HG03045 (cell line): Measurements from ENCODE around the gene IKZF3.
"Not testable (repeated sequence)": the region's sequence is repeated elsewhere in the genome, so short reads cannot be mapped to it uniquely, and the experiment has no call there.

Source experiments
- ATAC-seq: cut with Tn5 transposase; IDR thresholded peaks from one replicate; pipeline ENCODE4 v1.9.1; 2021; ENCODE audit warnings: mild to moderate bottlenecking, moderate library complexity; ENCODE audit not compliant: unreplicated experiment

IKZF3 gene

GRCh38 chr17:39861235-39861634 lies 2.9 kb downstream of the IKZF3 start:
- ATAC-seq = no peak

- ATAC-seq = not testable (repeated sequence)
These were observed 8.0 kb downstream of the IKZF3 start for GRCh38 chr17:39855911-39856649.

GRCh38 chr17:39854909-39855308 lies 9.2 kb downstream of the IKZF3 start:
- no peak for ATAC-seq

- ATAC-seq = no peak
These were observed 11.9 kb downstream of the IKZF3 start for GRCh38 chr17:39852239-39852638.

- not testable (repeated sequence) for ATAC-seq
These were observed 13.9 kb downstream of the IKZF3 start for GRCh38 chr17:39850186-39850585.

- ATAC-seq = no peak
These were observed 15.5 kb downstream of the IKZF3 start for GRCh38 chr17:39848600-39848999.

- ATAC-seq = no peak
These were observed 17.9 kb downstream of the IKZF3 start for GRCh38 chr17:39846205-39846604.

- ATAC-seq = no peak
These were observed 18.9 kb downstream of the IKZF3 start for GRCh38 chr17:39845052-39845846.

GRCh38 chr17:39841134-39841683 lies 22.9 kb downstream of the IKZF3 start:
- no peak for ATAC-seq

GRCh38 chr17:39838784-39839183 lies 25.3 kb downstream of the IKZF3 start:
- no peak for ATAC-seq

GRCh38 chr17:39838057-39838456 lies 26.1 kb downstream of the IKZF3 start:
- no peak for ATAC-seq

GRCh38 chr17:39836117-39836516 lies 28.0 kb downstream of the IKZF3 start:
- ATAC-seq = no peak

- no peak for ATAC-seq
These were observed 28.9 kb downstream of the IKZF3 start for GRCh38 chr17:39835038-39835786.

GRCh38 chr17:39834017-39834416 lies 30.1 kb downstream of the IKZF3 start:
- no peak for ATAC-seq

- no peak for ATAC-seq
These were observed 32.5 kb downstream of the IKZF3 start for GRCh38 chr17:39831588-39831987.

GRCh38 chr17:39828443-39828842 lies 35.7 kb downstream of the IKZF3 start:
- no peak for ATAC-seq

- ATAC-seq = no peak
These were observed 37.8 kb downstream of the IKZF3 start for GRCh38 chr17:39826334-39826733.

- ATAC-seq = no peak
These were observed 40.6 kb downstream of the IKZF3 start for GRCh38 chr17:39823407-39824054.

GRCh38 chr17:39822051-39822451 lies 42.1 kb downstream of the IKZF3 start:
- ATAC-seq = no peak

- ATAC-seq = no peak
These were observed 43.1 kb downstream of the IKZF3 start for GRCh38 chr17:39820987-39821386.

GRCh38 chr17:39820541-39820940 lies 43.6 kb downstream of the IKZF3 start:
- ATAC-seq = no peak
